ENCODE data around the gene SNTB2.

The SNTB2 gene

DNA sequence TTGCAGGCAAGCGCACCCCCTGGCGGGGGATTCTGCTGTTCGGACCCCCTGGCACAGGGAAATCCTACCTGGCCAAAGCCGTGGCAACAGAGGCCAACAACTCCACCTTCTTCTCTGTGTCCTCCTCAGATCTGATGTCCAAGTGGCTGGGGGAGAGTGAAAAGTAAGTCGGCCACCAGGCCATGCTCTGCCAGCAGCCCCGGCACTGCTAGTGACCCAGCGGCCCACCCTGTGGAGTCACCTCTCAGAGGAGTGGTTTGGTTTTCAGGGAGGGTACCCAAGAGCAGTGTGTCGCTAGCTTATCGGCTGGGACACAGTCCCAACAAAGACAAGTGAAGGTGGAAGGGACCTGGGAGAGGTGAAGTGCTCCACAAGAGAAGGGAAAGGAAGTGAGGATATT is 132.4 kb downstream of the SNTB2 start:
- no peak for DNase-seq (ENCODE audit: low spot score)

DNA sequence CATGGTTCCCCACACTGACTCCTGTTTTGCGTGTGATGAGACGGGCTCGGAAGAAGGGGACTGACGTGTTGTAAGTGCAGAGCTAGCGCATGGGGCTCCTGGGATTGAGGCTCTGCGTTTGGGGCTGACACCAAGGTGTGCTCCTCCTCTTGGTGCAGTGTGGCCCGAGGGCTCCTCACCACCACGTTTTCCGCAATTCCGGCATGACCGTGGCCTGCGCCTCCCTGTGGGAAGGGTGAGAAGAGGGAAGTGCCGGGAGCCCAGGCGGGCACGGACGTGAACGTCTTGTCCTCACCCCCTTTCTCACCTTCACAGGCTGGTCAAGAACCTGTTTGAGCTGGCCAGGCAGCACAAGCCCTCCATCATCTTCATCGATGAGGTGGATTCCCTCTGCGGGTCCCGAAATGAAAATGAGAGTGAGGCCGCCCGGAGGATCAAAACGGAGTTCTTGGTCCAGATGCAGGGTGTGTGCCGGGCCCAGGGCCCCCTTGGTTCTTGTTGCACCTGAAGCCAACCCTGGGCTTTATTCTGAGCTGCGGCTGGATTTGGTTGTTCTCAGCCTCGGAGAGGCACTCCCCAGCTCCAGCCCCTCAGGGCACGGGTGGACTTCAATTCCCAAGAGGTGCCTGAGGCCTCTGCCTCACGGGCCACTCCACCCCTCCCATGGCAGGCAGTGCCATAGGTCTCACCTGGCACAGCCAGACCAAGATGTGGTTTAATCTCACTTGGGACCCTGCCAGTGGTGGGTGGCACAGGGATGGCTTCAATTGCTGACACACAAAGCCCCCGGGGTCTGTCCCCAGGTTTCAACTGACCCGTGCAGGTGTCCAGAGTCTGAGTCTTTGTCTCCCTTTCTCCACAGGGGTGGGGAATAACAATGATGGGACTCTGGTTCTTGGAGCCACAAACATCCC is 133.1 kb downstream of the SNTB2 start:
- DNase-seq (ENCODE audit: low spot score), result no peak

DNA sequence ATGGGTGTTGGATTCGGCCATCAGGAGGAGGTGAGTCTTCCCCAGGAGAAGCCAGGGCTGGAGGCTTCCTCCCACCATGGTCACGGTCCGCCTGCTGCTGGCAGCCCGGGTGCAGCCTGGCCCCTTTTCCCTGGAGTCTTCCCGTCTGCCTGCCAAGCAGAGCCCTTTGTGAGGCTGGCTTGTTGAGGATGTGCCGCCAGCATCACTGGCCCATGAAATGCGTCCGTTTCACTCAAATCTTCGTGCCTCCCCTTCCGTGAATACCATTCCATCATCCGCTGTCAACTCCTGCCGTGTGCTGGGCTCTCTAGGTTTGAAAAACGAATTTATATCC is 133.7 kb downstream of the SNTB2 start:
- DNase-seq (ENCODE audit: low spot score), result no peak

DNA sequence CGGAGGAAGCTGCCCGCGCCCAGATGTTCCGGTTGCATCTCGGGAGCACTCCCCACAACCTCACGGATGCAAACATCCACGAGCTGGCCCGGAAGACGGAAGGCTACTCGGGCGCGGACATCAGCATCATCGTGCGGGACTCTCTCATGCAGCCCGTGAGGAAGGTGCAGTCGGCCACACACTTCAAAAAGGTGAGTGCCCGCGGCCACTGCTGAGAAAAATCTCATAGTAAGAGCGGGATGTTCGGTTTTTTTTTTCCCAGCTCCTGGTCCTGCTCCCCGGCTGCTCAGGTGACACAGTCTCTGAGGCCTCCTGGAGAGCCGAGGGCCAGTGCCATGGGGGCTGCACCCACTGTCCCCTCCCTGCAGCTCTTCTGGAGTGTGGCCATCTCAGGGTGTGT is 134.1 kb downstream of the SNTB2 start:
- DNase-seq (ENCODE audit: low spot score), result no peak

DNA sequence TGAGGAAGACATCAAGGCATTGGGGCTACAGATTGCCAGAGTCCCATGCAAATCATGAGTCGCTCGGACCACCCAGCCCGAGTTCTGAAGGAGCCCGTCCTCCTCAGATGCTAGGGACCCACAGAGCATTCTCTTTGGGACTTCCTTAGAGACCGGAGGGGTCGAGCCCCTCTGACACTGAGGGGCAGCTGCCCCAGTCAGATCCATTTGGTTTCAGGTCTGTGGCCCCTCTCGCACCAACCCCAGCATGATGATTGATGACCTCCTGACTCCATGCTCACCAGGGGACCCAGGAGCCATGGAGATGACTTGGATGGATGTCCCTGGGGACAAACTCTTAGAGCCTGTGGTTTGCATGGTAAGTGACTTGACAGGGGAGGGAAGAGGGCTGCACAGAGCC is 135.4 kb downstream of the SNTB2 start:
- no peak for DNase-seq (ENCODE audit: low spot score)

DNA sequence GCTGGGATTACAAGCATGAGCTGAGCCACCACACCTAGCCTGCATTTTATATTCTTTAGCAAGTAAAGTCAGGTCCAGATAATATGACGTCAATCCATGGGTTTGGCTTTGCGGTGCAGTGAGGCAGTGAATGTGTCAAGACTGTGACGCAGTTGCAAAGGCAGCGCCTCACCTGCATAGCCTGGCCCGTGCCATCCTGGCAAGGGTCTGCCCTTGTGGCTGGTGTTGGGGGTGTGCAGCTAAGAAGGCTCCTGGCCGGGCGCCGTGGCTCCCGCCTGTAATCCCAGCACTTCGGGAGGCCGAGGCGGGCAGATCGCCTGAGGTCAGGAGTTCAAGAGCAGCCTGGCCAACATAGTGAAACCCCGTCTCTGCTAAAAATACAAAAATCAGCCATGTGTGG is 136.5 kb downstream of the SNTB2 start:
- no peak for DNase-seq (ENCODE audit: low spot score)

DNA sequence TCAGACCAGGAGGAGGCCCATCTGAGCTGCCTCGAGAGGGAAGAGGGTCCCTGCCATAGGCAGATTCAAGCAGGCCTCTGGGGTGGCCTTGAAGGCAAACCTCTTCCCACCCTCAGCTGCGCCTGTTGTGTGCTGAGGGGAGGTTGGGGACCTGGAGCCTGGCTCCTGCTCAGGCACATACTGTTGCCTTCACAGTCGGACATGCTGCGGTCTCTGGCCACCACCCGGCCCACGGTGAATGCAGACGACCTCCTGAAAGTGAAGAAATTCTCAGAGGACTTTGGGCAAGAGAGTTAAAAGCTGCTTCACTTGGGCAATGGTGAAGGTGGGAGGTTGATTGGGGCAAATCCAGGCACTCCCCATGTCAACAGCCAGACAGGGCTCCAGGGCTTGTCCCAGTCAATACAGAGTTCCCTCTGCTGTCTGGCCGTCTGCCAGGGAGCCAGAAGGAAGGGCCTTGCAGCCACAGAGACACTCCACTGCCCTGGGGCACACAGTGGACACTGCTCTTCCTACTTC is 137.1 kb downstream of the SNTB2 start:
- no peak for DNase-seq (ENCODE audit: low spot score)

DNA sequence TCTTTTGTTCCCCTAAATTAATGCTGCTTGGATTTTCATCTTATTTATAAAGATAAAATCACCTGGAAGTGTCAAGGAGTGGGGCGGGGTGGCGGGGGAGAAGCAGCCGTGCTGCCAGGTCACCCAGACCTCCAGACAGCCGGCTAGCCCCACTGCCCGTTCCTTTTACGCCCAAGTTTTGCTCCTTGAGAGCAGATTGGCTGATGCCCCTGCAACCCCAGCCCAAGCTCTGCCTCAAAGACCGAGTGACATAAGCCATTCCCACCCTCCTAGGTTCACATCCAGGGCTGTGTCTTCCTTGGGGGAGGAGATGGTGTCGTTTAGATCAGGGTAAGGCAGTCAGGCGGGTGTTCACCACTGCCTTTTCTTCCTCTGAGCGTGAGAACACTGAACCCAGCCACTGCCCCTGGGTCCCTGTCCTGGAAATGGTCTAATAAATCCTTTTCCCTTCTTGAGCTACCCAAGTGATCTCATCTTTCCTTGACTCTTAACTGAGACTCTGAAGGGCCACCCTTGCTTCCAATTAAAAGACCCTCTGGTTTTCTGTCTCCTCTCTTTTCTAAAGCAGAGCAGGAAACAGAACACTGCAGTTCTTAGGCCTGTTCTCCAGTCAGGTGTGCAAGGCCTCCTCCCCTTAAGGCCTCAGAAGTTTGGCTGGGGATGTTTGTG is 137.8 kb downstream of the SNTB2 start:
- DNase-seq (ENCODE audit: low spot score), result no peak

DNA sequence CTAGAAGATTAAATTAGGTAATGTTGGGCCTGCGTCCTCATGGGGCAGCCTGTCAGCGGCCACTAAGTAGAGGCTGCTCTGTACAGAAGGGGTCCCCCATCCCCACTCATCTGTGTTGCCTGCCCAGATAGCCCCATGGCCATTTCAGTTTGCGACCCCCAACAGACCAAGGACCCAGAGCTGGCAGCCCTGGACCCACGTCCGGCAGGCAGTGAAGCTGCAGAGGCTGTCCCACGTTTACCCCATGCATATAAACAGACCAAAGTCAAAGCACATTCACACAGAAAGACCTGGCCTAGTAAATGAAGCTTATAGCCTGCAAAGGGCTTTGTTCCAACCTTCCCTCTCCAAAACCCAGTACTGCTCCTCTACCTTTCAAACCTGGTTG is 138.8 kb downstream of the SNTB2 start:
- DNase-seq (ENCODE audit: low spot score), result no peak

DNA sequence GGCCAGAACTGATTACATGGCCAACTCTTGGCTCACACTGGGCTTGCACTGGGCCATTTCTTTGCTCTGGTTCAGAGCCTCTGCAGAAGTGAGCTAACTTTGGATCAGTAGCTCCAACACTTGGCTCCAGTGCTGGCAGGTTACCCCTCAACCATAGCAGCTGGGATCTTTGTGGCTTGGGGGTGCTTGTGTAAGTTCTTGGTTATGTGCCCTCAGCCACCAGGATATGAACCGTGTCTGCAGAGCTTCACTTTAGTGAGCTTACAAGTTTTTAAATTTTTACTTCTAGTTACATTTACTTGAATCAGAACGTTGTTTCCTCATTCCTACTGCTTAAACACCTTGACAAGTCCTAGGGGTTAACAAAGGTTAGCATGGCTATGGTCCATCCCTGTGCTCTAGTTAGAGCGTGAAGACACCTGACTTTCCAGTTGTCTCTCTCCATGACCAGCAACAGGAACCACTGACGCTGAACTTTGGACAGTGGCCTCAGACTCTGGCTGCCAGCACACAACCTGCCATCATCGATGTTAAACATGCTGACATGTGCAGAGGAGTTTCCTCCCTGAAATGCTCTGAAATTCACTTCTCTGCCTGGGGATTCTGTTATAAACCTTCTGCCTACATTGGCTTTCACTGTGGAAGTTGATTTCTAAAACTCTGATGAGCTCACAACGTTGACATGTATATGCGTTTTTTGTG is 139.4 kb downstream of the SNTB2 start:
- no peak for DNase-seq (ENCODE audit: low spot score)

DNA sequence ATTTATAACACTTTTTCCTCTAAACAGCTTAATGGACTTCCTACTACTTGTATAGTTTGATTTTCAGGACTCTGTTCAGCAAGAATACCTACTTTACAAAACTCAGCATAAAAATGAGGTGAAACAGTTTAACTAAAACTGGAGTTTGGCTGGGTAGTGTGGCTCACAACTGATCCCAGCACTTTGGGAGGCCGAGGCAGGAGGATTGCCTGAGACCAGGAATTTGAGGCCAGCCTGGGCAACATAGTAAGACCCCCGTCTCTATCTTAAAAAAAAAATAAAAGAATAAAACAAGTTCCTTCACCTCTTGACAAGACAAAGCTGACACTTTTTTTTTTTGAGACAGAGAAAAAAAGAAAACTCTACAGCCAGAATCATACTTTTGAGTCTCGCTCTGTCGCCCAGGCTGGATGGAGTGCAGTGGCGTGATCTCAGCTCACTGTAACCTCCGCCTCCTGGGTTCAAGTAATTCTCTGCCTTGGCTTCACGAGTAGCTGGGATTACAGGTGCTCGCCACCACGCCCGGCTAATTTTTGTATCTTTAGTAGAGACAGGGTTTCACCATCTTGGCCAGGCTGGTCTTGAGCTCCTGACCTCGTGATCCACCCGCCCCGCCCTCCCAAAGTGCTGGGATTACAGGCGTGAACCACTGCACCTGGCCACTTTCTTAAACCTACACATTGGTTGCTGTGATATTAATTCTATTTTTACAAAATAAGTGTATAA is 140.8 kb downstream of the SNTB2 start:
- DNase-seq (ENCODE audit: low spot score), result no peak

DNA sequence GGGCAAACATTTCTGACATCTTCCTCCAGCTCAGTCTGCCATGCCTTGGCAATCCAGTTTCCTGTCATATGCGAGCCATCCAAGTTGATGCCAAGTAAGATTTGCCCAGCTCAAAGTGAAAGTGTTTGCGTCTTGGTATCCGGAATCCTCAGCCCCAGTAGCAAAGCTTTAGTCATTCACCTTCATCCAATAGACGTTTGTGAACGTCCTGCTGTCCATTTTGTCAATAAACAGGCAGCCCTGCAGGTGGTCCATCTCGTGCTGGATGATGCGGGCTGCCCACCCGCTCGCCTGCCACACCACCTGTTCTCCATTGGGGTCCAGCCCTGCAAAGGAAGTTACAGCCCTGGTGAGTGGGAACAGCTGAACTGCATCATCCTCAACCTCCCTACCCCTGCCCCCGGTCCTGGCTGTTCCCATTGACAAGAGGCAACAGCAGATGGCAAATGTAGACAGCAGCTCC is 141.9 kb downstream of the SNTB2 start:
- DNase-seq (ENCODE audit: low spot score), result no peak

DNA sequence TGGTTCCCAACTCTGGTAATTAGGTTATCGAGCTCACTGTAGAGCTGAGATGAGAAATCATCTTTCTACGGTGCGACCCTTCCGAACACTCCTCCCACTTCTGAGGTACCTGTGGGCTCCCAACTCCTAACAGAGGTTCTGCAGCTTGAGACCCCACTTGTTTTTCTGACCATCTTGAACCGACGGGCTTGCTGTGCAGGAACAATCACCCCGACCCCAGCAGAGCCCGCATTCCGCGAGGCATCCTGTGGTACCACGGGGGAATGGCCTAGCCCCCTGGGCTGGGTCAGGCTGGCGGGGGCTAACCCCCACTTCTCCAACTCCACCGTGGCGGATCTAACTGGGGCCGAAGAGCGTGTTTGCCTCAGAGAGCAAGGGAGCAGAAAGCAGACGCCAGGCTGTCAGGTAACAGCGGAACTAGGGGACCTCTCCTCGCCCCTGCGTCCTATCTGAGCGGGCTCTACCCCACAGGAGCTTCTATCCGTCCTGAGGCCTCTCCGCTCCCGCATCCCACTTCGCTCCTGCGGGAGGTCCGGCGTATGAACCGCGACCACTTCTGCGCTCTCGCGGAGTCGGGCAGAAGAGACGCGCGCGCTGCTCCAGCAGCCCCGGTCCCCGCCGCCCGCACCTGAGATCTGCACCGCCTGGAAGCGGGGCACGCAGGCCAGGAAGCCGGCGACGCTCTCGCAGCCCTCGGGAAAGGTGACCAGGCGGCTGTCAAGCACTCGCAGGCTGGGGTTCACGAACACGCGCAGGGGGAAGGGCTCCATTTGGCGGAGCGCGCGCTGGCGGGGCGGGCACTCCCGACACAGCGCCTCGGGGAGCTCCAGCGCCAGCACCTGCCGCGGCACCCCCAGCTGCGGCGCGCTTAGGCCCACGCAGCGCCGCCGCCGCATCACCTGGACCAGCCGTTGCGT is 142.7 kb downstream of the SNTB2 start:
- peak; percentile 57 for DNase-seq (ENCODE audit: low spot score)

DNA sequence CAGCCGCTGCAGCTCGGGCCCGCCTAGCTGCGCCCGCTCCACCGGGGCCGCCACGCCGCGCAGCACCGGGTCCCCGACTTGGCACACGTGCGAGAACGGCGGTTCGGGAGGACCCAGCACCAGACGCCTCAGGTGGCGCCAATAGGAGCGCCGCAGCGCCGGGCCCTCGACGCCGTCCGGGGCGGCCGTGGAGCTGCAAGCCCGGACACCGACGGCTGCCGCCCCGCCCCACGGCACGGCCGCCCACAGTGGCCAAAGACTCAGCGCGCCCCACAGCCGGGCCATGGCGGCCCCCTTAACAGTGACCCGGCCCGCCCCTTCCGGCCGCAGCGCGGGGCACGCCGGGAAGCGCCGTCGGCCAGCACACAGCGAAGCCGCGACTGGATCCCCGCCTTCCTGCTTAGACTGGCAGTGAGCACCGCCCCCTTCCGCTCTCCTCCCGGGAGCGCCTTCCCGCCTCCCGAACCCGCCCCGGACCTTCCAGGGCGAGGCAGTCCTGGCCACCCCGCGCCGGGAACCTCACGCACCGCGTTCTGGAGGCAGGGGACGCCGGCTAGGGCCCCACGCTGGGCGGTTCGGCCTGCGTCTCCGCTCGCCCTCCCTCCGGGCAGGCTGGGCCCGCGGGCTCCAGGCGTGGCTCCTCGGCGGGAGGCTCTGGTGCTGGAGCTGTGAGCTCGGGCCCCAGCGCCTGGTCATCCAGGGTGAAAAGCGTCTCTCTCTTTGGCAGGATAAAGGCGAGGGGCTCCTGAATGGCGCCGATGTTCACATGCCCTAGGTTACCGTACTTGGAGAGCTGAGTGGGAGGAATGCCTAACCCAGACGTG is 143.5 kb downstream of the SNTB2 start, which contains the start of gene PDF:
Gene PDF, minus strand, starts transcription at position 303 of the 824 bp plus-strand sequence. Its CDS starts 18 bp downstream, at position 285.
- DNase-seq (ENCODE audit: low spot score), result peak; percentile 97

DNA sequence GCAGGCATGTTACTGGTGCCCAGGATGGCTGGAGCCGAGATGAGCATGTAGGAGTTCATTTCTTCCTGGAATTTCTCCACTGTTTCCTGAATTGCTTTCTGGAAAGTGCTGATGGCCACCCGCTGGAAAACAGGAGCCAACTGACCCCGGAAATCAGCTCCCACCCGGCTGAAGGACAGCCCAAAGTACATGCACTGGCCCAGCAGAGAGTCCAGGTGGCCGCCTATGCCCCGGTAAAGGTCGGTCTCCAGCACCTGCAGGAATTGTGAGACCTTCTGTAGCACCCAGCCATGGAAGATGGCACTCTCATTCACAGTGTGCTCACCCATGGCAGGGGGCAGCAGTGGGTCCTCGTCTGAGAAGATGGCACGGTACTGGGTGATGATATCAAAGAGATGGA is 147.7 kb downstream of the SNTB2 start:
- no peak for DNase-seq (ENCODE audit: low spot score)

DNA sequence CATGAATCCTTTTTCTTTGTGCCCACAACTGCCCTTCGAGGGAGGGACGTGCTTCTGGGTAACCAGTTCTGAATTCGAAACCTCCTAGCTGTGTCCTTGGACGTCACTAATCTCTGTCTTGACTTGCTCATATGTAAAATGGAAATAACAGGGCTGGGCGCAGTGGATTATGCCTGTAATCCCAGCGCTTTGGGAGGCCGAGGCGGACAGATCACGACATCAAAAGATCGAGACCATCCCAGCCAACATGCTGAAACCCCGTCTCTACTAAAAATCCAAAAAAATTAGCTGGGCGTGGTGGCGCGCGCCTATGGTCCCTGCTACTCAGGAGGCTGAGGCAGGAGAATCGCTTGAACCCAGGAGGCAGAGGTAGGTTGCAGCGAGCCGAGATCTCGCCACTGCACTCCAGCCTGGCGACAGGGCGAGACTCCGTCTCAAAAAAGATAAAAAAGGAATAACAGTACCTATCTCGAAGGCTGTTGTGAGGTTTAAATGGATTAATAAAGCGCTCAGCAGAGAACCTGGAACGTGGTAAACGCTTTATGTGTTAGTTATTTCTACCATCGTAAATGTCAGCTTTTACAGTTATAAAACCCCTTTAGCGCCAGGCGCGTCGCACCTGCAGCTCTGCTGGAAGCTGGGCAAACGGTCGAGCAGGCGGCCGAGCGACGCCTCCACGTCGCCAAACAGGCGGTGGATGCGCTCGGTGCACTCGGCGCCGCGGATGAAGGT is 151.8 kb downstream of the SNTB2 start:
- no peak for DNase-seq (ENCODE audit: low spot score)

DNA sequence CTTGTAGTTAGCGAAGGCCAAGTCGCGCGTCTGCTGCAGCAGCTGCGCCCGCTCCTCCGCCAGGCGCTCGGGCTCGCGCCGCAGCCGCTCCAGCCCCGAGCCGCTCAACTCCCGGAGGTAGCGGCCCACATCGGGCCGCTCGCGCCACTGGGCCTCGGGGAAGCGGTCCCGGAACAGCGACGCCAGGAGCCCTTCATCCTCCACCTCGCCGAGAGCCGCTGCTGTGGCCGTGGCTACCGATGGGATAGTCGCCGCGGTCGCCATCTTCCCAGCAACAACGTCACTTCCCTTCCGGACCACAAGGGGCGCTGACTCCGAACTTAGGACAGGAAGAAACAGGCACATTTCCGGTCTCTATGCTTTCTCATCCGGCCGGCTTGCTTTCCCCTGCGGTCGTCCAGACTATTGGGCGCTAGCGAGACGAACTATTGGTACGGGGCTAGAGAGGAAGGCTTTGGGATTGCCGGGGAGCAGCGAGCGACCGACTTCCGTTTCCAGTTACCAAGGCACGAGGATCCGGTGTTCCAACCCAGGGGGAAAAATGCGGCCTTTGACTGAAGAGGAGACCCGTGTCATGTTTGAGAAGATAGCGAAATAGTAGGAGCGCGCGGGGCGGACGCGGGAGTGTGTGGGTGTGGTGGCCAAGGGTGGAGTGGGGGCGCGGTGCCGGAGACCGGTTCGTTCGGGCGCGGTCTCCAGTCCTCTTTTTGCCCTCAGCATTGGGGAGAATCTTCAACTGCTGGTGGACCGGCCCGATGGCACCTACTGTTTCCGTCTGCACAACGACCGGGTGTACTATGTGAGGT is 152.5 kb downstream of the SNTB2 start, which contains the start of the genes COG8 and NIP7:
Gene COG8, minus strand, starts transcription at position 276 of the 806 bp plus-strand sequence. Its CDS starts 12 bp downstream, at position 264.
Gene NIP7, plus strand, starts transcription at position 484 of the 806 bp plus-strand sequence. Its CDS starts 58 bp downstream, at position 542.
- DNase-seq (ENCODE audit: low spot score), result peak; percentile 96

DNA sequence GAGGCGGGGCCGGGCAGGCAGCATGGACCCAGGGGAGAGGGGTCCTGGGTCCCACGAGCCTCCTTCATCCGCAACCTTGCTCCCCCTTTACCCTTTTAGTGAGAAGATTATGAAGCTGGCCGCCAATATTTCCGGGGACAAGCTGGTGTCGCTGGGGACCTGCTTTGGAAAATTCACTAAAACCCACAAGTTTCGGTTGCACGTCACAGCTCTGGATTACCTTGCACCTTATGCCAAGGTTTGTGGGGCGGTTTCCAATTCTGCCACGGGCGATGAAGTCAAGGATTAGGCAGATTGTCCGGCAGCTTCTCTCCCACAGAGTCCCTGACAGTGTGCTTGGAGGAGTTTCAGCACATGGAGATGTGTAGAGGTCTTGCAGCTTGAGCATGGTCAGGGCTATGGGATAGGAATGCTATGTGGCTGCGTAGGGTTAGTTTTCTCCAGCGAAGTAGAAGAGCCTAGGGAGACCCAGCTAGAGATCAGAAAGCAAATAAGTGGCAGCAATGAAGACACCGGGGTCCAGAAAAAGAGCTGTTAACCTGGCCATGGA is 153.2 kb downstream of the SNTB2 start:
- peak; percentile 27 for DNase-seq (ENCODE audit: low spot score)
